IMR-90 (cell line): Measurements from ENCODE around the gene UBE3A.

Experiments used
- CTCF ChIP-seq: conservative IDR thresholded peaks from 2 replicates; pipeline ENCODE4 v1.5.1; 2012; ENCODE audit warnings: mild to moderate bottlenecking, low read depth, low read length, improper control_type of control experiment
- MAZ ChIP-seq: IDR thresholded peaks from 2 replicates; pipeline ENCODE4 v1.6.1; 2012; ENCODE audit warnings: low read depth, mild to moderate bottlenecking, low read length, improper control_type of control experiment, moderate library complexity, borderline replicate concordance
- MXI1 ChIP-seq: IDR thresholded peaks from 2 replicates; pipeline ENCODE4 v1.6.1; 2012; ENCODE audit warnings: low read depth, mild to moderate bottlenecking, low read length, moderate library complexity, borderline replicate concordance
- POLR2A ChIP-seq: IDR thresholded peaks from 2 replicates; pipeline ENCODE4 v1.6.1; 2012; ENCODE audit warnings: mild to moderate bottlenecking, low read depth, low read length
- SMC3 ChIP-seq: fragments of 150-350 bp; IDR thresholded peaks from 2 replicates; pipeline ENCODE4 v1.6.1; 2016; ENCODE audit warnings: low read depth, mild to moderate bottlenecking, antibody characterized with exemption, low read length, moderate library complexity

GRCh38 chr15:25427861-25428260, 11.0 kb downstream of the UBE3A start:
- TF ChIP-seq MAZ = no peak
- no peak for TF ChIP-seq CTCF
- TF ChIP-seq POLR2A = no peak
- no peak for TF ChIP-seq SMC3
- TF ChIP-seq MXI1 = no peak
